Lower lobe of right lung (tissue), 2 donors: ENCODE results near the gene HDAC4. TPM values are rescaled to one million over a fixed set of nuclear protein-coding genes. Genes with fewer than 3 reads are reported as not detected.

ENCODE experiments used
- ATAC-seq, 2 donors: fragments of 200-7000 bp; cut with Tn5 transposase; one replicate each; pipeline ENCODE4 v1.9.1; 2020 to 2022; ENCODE audit warnings: mild to moderate bottlenecking in 2 of 2, moderate library complexity in 2 of 2
- DNase-seq: peaks from one replicate; pipeline ENCODE4 v3.0.0-alpha.2; 2020
- H3K27ac ChIP-seq: fragments of 200-600 bp; one replicate; pipeline ENCODE4 v1.8.0; 2022
- H3K27me3 ChIP-seq: fragments of 200-600 bp; one replicate; pipeline ENCODE4 v1.8.0; 2022; ENCODE audit warnings: low read depth
- H3K36me3 ChIP-seq: fragments of 200-600 bp; one replicate; pipeline ENCODE4 v1.8.0; 2022; ENCODE audit warnings: mild to moderate bottlenecking
- H3K4me1 ChIP-seq: fragments of 200-600 bp; one replicate; pipeline ENCODE4 v1.8.0; 2022
- H3K4me3 ChIP-seq: fragments of 200-600 bp; one replicate; pipeline ENCODE4 v1.8.0; 2022; ENCODE audit warnings: mild to moderate bottlenecking
- H3K9me3 ChIP-seq: fragments of 200-600 bp; one replicate; pipeline ENCODE4 v1.8.0; 2022
- CTCF ChIP-seq: fragments of 200-600 bp; IDR thresholded peaks from one replicate; pipeline ENCODE4 v1.8.0; 2022; ENCODE audit warnings: antibody characterized with exemption, mild to moderate bottlenecking
- intact Hi-C: fragments of 100-400 bp; cut with DNase I; formaldehyde crosslinking; loops from one replicate; pipeline ENCODE4 v1.11.0; 2022
- total RNA-seq: library from RNA; stranded (reverse); fragmentation: NEBNext Ultra II Directional; extraction: Animal tissue kit (Norgen Biotek cat#: 25700); gene quantifications from one replicate; pipeline ENCODE4 v1.2.1, GENCODE V29; 2021
- donor health status: DM: no; HTN: yes; CAD: no; lungs with severe emphysema.

Gene HDAC4
- total RNA-seq, 1 donor from 2014 or later: 44.9 TPM

GRCh38 chr2:239158641-239159475, 242.0 kb downstream of the HDAC4 start:
- peaks cover 57% of the 10 kb centered on the region for H3K36me3 ChIP-seq
- TF ChIP-seq CTCF: no peak
- no peaks in the 10 kb centered on the region for H3K9me3 ChIP-seq
- no peak overlapping the region for H3K4me3 ChIP-seq
- ATAC-seq: no peak
- no peak overlapping the region for H3K27ac ChIP-seq
- intact Hi-C loops: no loop called here
- DNase-seq: peak; percentile 40
- H3K4me1 ChIP-seq: peaks cover 11% of the 10 kb centered on the region
- no peaks in the 10 kb centered on the region for H3K27me3 ChIP-seq

GRCh38 chr2:239157771-239158170, 243.0 kb downstream of the HDAC4 start:
- DNase-seq: peak; percentile 65
- H3K27ac ChIP-seq: no peak overlapping the region
- H3K36me3 ChIP-seq: peaks cover 58% of the 10 kb centered on the region
- H3K4me3 ChIP-seq: no peak overlapping the region
- intact Hi-C loops: no loop called here
- no peaks in the 10 kb centered on the region for H3K27me3 ChIP-seq
- H3K4me1 ChIP-seq: peaks cover 5% of the 10 kb centered on the region
- H3K9me3 ChIP-seq: no peaks in the 10 kb centered on the region
- peak; percentile 73 to 79 for ATAC-seq
- TF ChIP-seq CTCF: no peak

- H3K27ac ChIP-seq: no peak overlapping the region
- no peak overlapping the region for H3K4me3 ChIP-seq
- intact Hi-C loops: no loop called here
- peak; percentile 37 for DNase-seq
- peaks cover 58% of the 10 kb centered on the region for H3K36me3 ChIP-seq
- ATAC-seq: no peak
- peaks cover 5% of the 10 kb centered on the region for H3K4me1 ChIP-seq
- H3K9me3 ChIP-seq: no peaks in the 10 kb centered on the region
- no peaks in the 10 kb centered on the region for H3K27me3 ChIP-seq
- TF ChIP-seq CTCF: no peak
These were observed 243.6 kb downstream of the HDAC4 start for GRCh38 chr2:239157269-239157668.

GRCh38 chr2:239156516-239157265, 244.1 kb downstream of the HDAC4 start:
- TF ChIP-seq CTCF: no peak
- DNase-seq: peak; percentile 28
- peaks cover 58% of the 10 kb centered on the region for H3K36me3 ChIP-seq
- H3K9me3 ChIP-seq: no peaks in the 10 kb centered on the region
- intact Hi-C loops: no loop called here
- no peaks in the 10 kb centered on the region for H3K27me3 ChIP-seq
- H3K27ac ChIP-seq: no peak overlapping the region
- H3K4me1 ChIP-seq: peaks cover 5% of the 10 kb centered on the region
- H3K4me3 ChIP-seq: no peak overlapping the region
- ATAC-seq: no peak

- ATAC-seq (no peak), DNase-seq (peak; percentile 21)
- Histone ChIP-seq H3K4me1 (peaks cover 5% of the 10 kb centered on the region), H3K27ac (no peak overlapping the region), H3K27me3 (no peaks in the 10 kb centered on the region), H3K4me3 (no peak overlapping the region), H3K9me3 (no peaks in the 10 kb centered on the region), H3K36me3 (peaks cover 61% of the 10 kb centered on the region)
- intact Hi-C loops: no loop called here
- TF ChIP-seq CTCF: no peak
These were observed 244.9 kb downstream of the HDAC4 start for GRCh38 chr2:239155806-239156480.
